SK-N-SH (cell line): ENCODE data around the gene CACNA2D1. TPM values are rescaled to one million over a fixed set of nuclear protein-coding genes. Genes with fewer than 3 reads are reported as not detected.

ENCODE experiments used
- CTCF ChIA-PET: fragments of 300-600, 350-600 bp; formaldehyde crosslinking; extraction: SDS; loops from one replicate; lab custom pipeline; 2021; lab: Yijun Ruan, JAX
- POLR2A ChIA-PET: fragments of 350-600 bp; sonication (Branson Sonifier 250); formaldehyde crosslinking; extraction: SDS; loops from one replicate; lab custom pipeline; 2020; ENCODE audit warnings: antibody characterized with exemption, inconsistent platforms; lab: Yijun Ruan, JAX
- DNase-seq: peaks from one replicate; pipeline ENCODE4 v3.0.0; 2012
- H2AFZ ChIP-seq: fragments of 200-600 bp; sonication (generic); 2 replicates; pipeline ENCODE4 v1.8.1; 2016; ENCODE audit warnings: antibody characterized with exemption, mild to moderate bottlenecking, low read depth
- H3F3A ChIP-seq: fragments of 200-600 bp; sonication (generic); replicated peaks from 2 replicates; pipeline ENCODE3; 2016; ENCODE audit warnings: antibody characterized with exemption, mild to moderate bottlenecking; ENCODE audit not compliant: insufficient read depth
- H3K27ac ChIP-seq, 2 experiments: fragments of 200-500 bp in 1 of 2; fragments of 200-600 bp in 1 of 2; sonication (Bioruptor generic) in 1 of 2; sonication (generic), shearing (Covaris generic) in 1 of 2; 2 replicates each; pipeline versions ENCODE4 v1.5.1 to v1.6.1; 2014 to 2016; ENCODE audit warnings: low read depth in 2 of 2, inconsistent platforms in 1 of 2, low read length in 1 of 2, mild to moderate bottlenecking in 1 of 2, mixed read lengths in 1 of 2
- H3K27me3 ChIP-seq: fragments of 200-600 bp; sonication (generic), shearing (Covaris generic); 2 replicates; pipeline ENCODE4 v1.6.1; 2016; ENCODE audit warnings: mixed run types; ENCODE audit not compliant: insufficient read depth
- H3K36me3 ChIP-seq, 2 experiments: fragments of 200-500 bp in 1 of 2; fragments of 200-600 bp in 1 of 2; sonication (Bioruptor generic) in 1 of 2; sonication (generic) in 1 of 2; replicated peaks in 1 of 2; 2 replicates each; pipeline versions ENCODE3 to v1.5.1; 2014 to 2016; ENCODE audit warnings: low read length in 1 of 2, mild to moderate bottlenecking in 1 of 2; ENCODE audit not compliant: insufficient read depth in 2 of 2, control insufficient read depth in 1 of 2
- H3K4me1 ChIP-seq, 2 experiments: fragments of 200-500 bp in 1 of 2; fragments of 200-600 bp in 1 of 2; sonication (Bioruptor generic) in 1 of 2; sonication (generic), shearing (Covaris generic) in 1 of 2; 2 replicates each; pipeline versions ENCODE4 v1.5.1 to v1.6.1; 2014 to 2016; ENCODE audit warnings: low read depth in 1 of 2, low read length in 1 of 2, mixed run types in 1 of 2; ENCODE audit not compliant: insufficient read depth in 2 of 2, control insufficient read depth in 1 of 2
- H3K4me2 ChIP-seq: fragments of 200-600 bp; sonication (generic), shearing (Covaris generic); 2 replicates; pipeline ENCODE4 v1.6.1; 2017; ENCODE audit warnings: mixed run types
- H3K4me3 ChIP-seq, 2 experiments: fragments of 200-500 bp in 1 of 2; fragments of 200-600 bp in 1 of 2; sonication (Bioruptor generic) in 1 of 2; sonication (generic), shearing (Covaris generic) in 1 of 2; 2 replicates each; pipeline versions ENCODE4 v1.5.1 to v1.8.1; 2014 to 2016; ENCODE audit warnings: low read depth in 2 of 2, inconsistent platforms in 1 of 2, low read length in 1 of 2, mild to moderate bottlenecking in 1 of 2, mixed read lengths in 1 of 2, moderate library complexity in 1 of 2
- H3K79me2 ChIP-seq: fragments of 200-600 bp; sonication (generic); 2 replicates; pipeline ENCODE4 v1.8.1; 2017; ENCODE audit warnings: mild to moderate bottlenecking; ENCODE audit not compliant: insufficient read depth
- H3K9ac ChIP-seq: fragments of 200-600 bp; sonication (generic); 2 replicates; pipeline ENCODE4 v1.6.1; 2017; ENCODE audit warnings: mixed run types
- H3K9me2 ChIP-seq: fragments of 200-600 bp; sonication (generic); 2 replicates; pipeline ENCODE4 v1.6.1; 2017; ENCODE audit warnings: mixed run types
- H3K9me3 ChIP-seq: fragments of 200-600 bp; sonication (generic); 2 replicates; pipeline ENCODE4 v1.6.1; 2017; ENCODE audit warnings: mixed run types, mild to moderate bottlenecking, moderate library complexity
- H4K20me1 ChIP-seq: fragments of 200-600 bp; sonication (generic); 2 replicates; pipeline ENCODE4 v1.6.1; 2017; ENCODE audit warnings: mild to moderate bottlenecking, mixed run types; ENCODE audit not compliant: insufficient read depth
- CTCF ChIP-seq: fragments of 200-600 bp; sonication (generic); IDR thresholded peaks from 2 replicates; pipeline ENCODE4 v1.6.1; 2017; ENCODE audit warnings: antibody characterized with exemption, mild to moderate bottlenecking, moderate library complexity
- ELF1 ChIP-seq: IDR thresholded peaks from 2 replicates; pipeline ENCODE4 v1.4.0; 2012
- EP300 ChIP-seq, 2 experiments: IDR thresholded peaks; 2 replicates each; pipeline versions ENCODE4 v1.4.0 to v1.6.1; 2012; ENCODE audit warnings: borderline replicate concordance in 1 of 2, low read depth in 1 of 2, low read length in 1 of 2
- EZH2phosphoT487 ChIP-seq: fragments of 200-600 bp; sonication (generic); IDR thresholded peaks from 2 replicates; pipeline ENCODE4 v1.6.1; 2017; ENCODE audit warnings: low read depth, mixed run types, mild to moderate bottlenecking, antibody characterized with exemption, moderate library complexity, borderline replicate concordance
- FOSL2 ChIP-seq: IDR thresholded peaks from 2 replicates; pipeline ENCODE4 v1.4.0; 2012; ENCODE audit warnings: low read depth, mild to moderate bottlenecking, moderate library complexity, borderline replicate concordance
- FOXJ3 ChIP-seq: sonication (generic); formaldehyde crosslinking; IDR thresholded peaks from 2 replicates; pipeline ENCODE4 v1.5.1; 2020; ENCODE audit warnings: mild to moderate bottlenecking, missing genetic modification reagents
- FOXM1 ChIP-seq: IDR thresholded peaks from 2 replicates; pipeline ENCODE4 v1.4.0; 2012; ENCODE audit warnings: low read depth, mild to moderate bottlenecking
- GABPA ChIP-seq: IDR thresholded peaks from 2 replicates; pipeline ENCODE4 v1.4.0; 2012; ENCODE audit warnings: low read depth, mild to moderate bottlenecking
- GATA2 ChIP-seq: sonication (generic); formaldehyde crosslinking; IDR thresholded peaks from 2 replicates; pipeline ENCODE4 v1.5.0; 2020; ENCODE audit warnings: mild to moderate bottlenecking, missing genetic modification reagents
- JUND ChIP-seq: IDR thresholded peaks from 2 replicates; pipeline ENCODE4 v1.4.0; 2012
- MAX ChIP-seq: IDR thresholded peaks from 2 replicates; pipeline ENCODE4 v1.4.0; 2012; ENCODE audit warnings: low read depth
- NRF1 ChIP-seq: IDR thresholded peaks from 2 replicates; pipeline ENCODE4 v1.6.1; 2012; ENCODE audit warnings: low read depth, mild to moderate bottlenecking, low read length
- RAD21 ChIP-seq: IDR thresholded peaks from 2 replicates; pipeline ENCODE4 v1.6.1; 2012; ENCODE audit warnings: mild to moderate bottlenecking, low read length
- RCOR1 ChIP-seq: fragments of 150-350 bp; IDR thresholded peaks from 2 replicates; pipeline ENCODE4 v1.6.1; 2017; ENCODE audit warnings: antibody characterized with exemption, low read length
- RFX5 ChIP-seq: IDR thresholded peaks from 2 replicates; pipeline ENCODE4 v1.6.1; 2012; ENCODE audit warnings: mild to moderate bottlenecking, improper control_type of control experiment, low read length
- RXRA ChIP-seq: IDR thresholded peaks from 2 replicates; pipeline ENCODE4 v1.4.0; 2012; ENCODE audit warnings: low read depth, mild to moderate bottlenecking, borderline replicate concordance
- SMC3 ChIP-seq: IDR thresholded peaks from 2 replicates; pipeline ENCODE4 v1.6.1; 2012; ENCODE audit warnings: low read depth, low read length, improper control_type of control experiment
- TAF1 ChIP-seq: IDR thresholded peaks from 2 replicates; pipeline ENCODE4 v1.6.1; 2012; ENCODE audit warnings: low read depth, mild to moderate bottlenecking, low read length, moderate library complexity, borderline replicate concordance
- USF1 ChIP-seq: IDR thresholded peaks from 2 replicates; pipeline ENCODE4 v1.4.0; 2012; ENCODE audit warnings: low read depth, borderline replicate concordance
- USF2 ChIP-seq: fragments of 150-350 bp; IDR thresholded peaks from 2 replicates; pipeline ENCODE4 v1.6.1; 2017; ENCODE audit warnings: antibody characterized with exemption, low read length, low read depth, borderline replicate concordance
- YY1 ChIP-seq: IDR thresholded peaks from 2 replicates; pipeline ENCODE4 v1.4.0; 2012; ENCODE audit warnings: low read depth, mild to moderate bottlenecking
- WGBS: methylation state at CpG from one replicate; pipeline ENCODE4 v1.1.6; 2017; ENCODE audit warnings: low lambda C conversion rate; 5-methylcytosine and 5-hydroxymethylcytosine counted together
- polyA plus RNA-seq, 3 experiments: library from polyadenylated mRNA; depleted of rRNA; stranded (reverse); fragments of >200 nt; gene quantifications; 2 replicates each; pipeline ENCODE4 v1.2.3, GENCODE V29; 2012
- TF ChIP-seq, protein P1 (sequence below): IDR thresholded peaks from 2 replicates; pipeline ENCODE4 v1.4.0; 2012; ENCODE audit warnings: low read depth, borderline replicate concordance
- TF ChIP-seq, protein P2 (sequence below): IDR thresholded peaks from 2 replicates; pipeline ENCODE4 v1.6.1; 2012; ENCODE audit warnings: mild to moderate bottlenecking, low read depth, low read length, moderate library complexity
- TF ChIP-seq, protein P3 (sequence below): IDR thresholded peaks from 2 replicates; pipeline ENCODE4; 2012

The CACNA2D1 gene
- polyA plus RNA-seq, 1 of the 3 experiments (the other 2 are of a cell fraction), result 3.4 TPM

- H3K27ac ChIP-seq, result peak overlapping the region in 1 of 2 experiments; percentile 71; a peak in 3 of 4 replicates
- no peaks in the 10 kb centered on the region for H3K27me3 ChIP-seq
- H4K20me1 ChIP-seq, result no peaks in the 10 kb centered on the region
- H3K9me3 ChIP-seq, result no peaks in the 10 kb centered on the region
- no peak overlapping the region for H3K9ac ChIP-seq
- no peaks in the 10 kb centered on the region for H3K79me2 ChIP-seq
- H2AFZ ChIP-seq, result 0 out of 2 replicates have a peak overlapping the region, but pooled peaks have one; percentile 32
- H3K9me2 ChIP-seq, result no peaks in the 10 kb centered on the region
- H3K4me2 ChIP-seq, result no peak overlapping the region; the same call in 1 of the 2 replicates
- peaks cover 28% of the 10 kb centered on the region for H3F3A ChIP-seq
- H3K4me1 ChIP-seq, result peaks cover 0 to 16% of the 10 kb centered on the region in 2 experiments; a peak in 3 of 4 replicates
- no peak overlapping the region for H3K4me3 ChIP-seq
- CTCF ChIA-PET, result interaction anchor here (1.0 kb wide), 1 partner anchor 143 kb away, joined by 3 read pairs; no protein-coding TSS in a partner anchor
- H3K36me3 ChIP-seq, result peaks cover 0 to 5% of the 10 kb centered on the region in 2 experiments
- DNase-seq, result no peak
- POLR2A ChIA-PET, result no interaction called here
- WGBS, result 34% methylated on average over 3 of the region's 3 CpGs
- TF ChIP-seq FOSL2 (peak; percentile 92), MAX (peak; percentile 34; the same call in 1 of the 2 replicates), SMC3 (no peak), JUND (peak; percentile 72), USF2 (no peak), NRF1 (no peak), ELF1 (no peak), USF1 (no peak), RCOR1 (no peak), FOXM1 (peak; percentile 64; the same call in 1 of the 2 replicates), EZH2phosphoT487 (no peak), EP300 (IDR thresholded peaks at IDR 0.05; ENCODE audit: borderline replicate concordance in 1 of 2, low read depth in 1 of 2, low read length in 1 of 2) (peak in 1 of 2 experiments; percentile 28; a peak in 1 of 4 replicates), RXRA (no peak), YY1 (peak; percentile 58; the same call in 1 of the 2 replicates), TAF1 (no peak), CTCF (no peak), FOXJ3 (CRISPR knock-in tag) (no peak), RAD21 (no peak), GATA2 (CRISPR knock-in tag) (no peak), GABPA (no peak), RFX5 (no peak)
- TF ChIP-seq, protein P1, sequence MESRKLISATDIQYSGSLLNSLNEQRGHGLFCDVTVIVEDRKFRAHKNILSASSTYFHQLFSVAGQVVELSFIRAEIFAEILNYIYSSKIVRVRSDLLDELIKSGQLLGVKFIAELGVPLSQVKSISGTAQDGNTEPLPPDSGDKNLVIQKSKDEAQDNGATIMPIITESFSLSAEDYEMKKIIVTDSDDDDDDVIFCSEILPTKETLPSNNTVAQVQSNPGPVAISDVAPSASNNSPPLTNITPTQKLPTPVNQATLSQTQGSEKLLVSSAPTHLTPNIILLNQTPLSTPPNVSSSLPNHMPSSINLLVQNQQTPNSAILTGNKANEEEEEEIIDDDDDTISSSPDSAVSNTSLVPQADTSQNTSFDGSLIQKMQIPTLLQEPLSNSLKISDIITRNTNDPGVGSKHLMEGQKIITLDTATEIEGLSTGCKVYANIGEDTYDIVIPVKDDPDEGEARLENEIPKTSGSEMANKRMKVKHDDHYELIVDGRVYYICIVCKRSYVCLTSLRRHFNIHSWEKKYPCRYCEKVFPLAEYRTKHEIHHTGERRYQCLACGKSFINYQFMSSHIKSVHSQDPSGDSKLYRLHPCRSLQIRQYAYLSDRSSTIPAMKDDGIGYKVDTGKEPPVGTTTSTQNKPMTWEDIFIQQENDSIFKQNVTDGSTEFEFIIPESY, result no peak
- TF ChIP-seq, protein P2, sequence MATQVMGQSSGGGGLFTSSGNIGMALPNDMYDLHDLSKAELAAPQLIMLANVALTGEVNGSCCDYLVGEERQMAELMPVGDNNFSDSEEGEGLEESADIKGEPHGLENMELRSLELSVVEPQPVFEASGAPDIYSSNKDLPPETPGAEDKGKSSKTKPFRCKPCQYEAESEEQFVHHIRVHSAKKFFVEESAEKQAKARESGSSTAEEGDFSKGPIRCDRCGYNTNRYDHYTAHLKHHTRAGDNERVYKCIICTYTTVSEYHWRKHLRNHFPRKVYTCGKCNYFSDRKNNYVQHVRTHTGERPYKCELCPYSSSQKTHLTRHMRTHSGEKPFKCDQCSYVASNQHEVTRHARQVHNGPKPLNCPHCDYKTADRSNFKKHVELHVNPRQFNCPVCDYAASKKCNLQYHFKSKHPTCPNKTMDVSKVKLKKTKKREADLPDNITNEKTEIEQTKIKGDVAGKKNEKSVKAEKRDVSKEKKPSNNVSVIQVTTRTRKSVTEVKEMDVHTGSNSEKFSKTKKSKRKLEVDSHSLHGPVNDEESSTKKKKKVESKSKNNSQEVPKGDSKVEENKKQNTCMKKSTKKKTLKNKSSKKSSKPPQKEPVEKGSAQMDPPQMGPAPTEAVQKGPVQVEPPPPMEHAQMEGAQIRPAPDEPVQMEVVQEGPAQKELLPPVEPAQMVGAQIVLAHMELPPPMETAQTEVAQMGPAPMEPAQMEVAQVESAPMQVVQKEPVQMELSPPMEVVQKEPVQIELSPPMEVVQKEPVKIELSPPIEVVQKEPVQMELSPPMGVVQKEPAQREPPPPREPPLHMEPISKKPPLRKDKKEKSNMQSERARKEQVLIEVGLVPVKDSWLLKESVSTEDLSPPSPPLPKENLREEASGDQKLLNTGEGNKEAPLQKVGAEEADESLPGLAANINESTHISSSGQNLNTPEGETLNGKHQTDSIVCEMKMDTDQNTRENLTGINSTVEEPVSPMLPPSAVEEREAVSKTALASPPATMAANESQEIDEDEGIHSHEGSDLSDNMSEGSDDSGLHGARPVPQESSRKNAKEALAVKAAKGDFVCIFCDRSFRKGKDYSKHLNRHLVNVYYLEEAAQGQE, result no peak
- TF ChIP-seq, protein P3, sequence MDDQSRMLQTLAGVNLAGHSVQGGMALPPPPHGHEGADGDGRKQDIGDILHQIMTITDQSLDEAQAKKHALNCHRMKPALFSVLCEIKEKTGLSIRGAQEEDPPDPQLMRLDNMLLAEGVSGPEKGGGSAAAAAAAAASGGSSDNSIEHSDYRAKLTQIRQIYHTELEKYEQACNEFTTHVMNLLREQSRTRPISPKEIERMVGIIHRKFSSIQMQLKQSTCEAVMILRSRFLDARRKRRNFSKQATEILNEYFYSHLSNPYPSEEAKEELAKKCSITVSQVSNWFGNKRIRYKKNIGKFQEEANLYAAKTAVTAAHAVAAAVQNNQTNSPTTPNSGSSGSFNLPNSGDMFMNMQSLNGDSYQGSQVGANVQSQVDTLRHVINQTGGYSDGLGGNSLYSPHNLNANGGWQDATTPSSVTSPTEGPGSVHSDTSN, result no peak
These were observed 338.1 kb downstream of the CACNA2D1 start for GRCh38 chr7:82105463-82105862.
